Measurements from ENCODE around the gene COL6A3.

GRCh38 chr2:237389831-237390230 lies 24.1 kb downstream of the COL6A3 start:
- TF ChIP-seq ZNF701 (tag by site-specific recombination; IDR thresholded peaks at IDR 0.05) (no peak), GLIS1 (tag by site-specific recombination; IDR thresholded peaks at IDR 0.05) (no peak), ZNF518A (tag by site-specific recombination; conservative IDR thresholded peaks at IDR 0.05; ENCODE audit: low read depth) (no peak), CTCF (tag by site-specific recombination; IDR thresholded peaks at IDR 0.05) (no peak)
